Smooth muscle cell of the brain vasculature (primary cell): ENCODE results near the gene IFI44L.

Experiments used
- DNase-seq: peaks from one replicate; pipeline ENCODE4 v3.0.0-alpha.2; 2012; ENCODE audit warnings: low read depth, low spot score

Gene IFI44L

GRCh38 chr1:78688697-78689096 lies 68.4 kb downstream of the IFI44L start:
- peak; percentile 33 for DNase-seq

- no peak for DNase-seq
Observed at GRCh38 chr1:78690516-78690915, 70.3 kb downstream of the IFI44L start.

GRCh38 chr1:78691995-78692747 lies 71.9 kb downstream of the IFI44L start:
- DNase-seq = no peak
